SK-N-SH treated with all-trans-retinoic acid at 6 μM for 48 hours (cell line): ENCODE data around the gene ETS1.

ENCODE experiments used
- ATAC-seq: fragments of 200-7000 bp; cut with Tn5 transposase; 3 replicates; pipeline ENCODE4 v1.9.1; 2020; ENCODE audit warnings: mild to moderate bottlenecking, moderate library complexity
- ARNTL ChIP-seq: fragments of 450-650 bp; formaldehyde crosslinking; IDR thresholded peaks from 2 replicates; pipeline ENCODE4 v1.5.0; 2020; ENCODE audit warnings: low read depth, mild to moderate bottlenecking, moderate library complexity, borderline replicate concordance
- BACH2 ChIP-seq: fragments of 250-450 bp; sonication (Bioruptor Pico); IDR thresholded peaks from 2 replicates; pipeline ENCODE4 v1.9.0; 2021; ENCODE audit warnings: mild to moderate bottlenecking, borderline replicate concordance
- CREB5 ChIP-seq: fragments of 250-450 bp; sonication (Bioruptor Pico); IDR thresholded peaks from 2 replicates; pipeline ENCODE4 v1.5.1; 2020; ENCODE audit warnings: low read depth, mild to moderate bottlenecking, moderate library complexity
- CSDC2 ChIP-seq: fragments of 250-450 bp; sonication (Bioruptor Pico); IDR thresholded peaks from 2 replicates; pipeline ENCODE4 v1.5.0; 2020; ENCODE audit warnings: mild to moderate bottlenecking, moderate library complexity
- CSRNP3 ChIP-seq: fragments of 250-450 bp; sonication (Bioruptor Pico); IDR thresholded peaks from 2 replicates; pipeline ENCODE4 v1.5.1; 2021; ENCODE audit warnings: mild to moderate bottlenecking, moderate library complexity
- ESRRG ChIP-seq: fragments of 250-450 bp; sonication (Bioruptor Pico); IDR thresholded peaks from 2 replicates; pipeline ENCODE4 v1.6.1; 2021; ENCODE audit warnings: mild to moderate bottlenecking
- GLIS3 ChIP-seq: fragments of 250-450 bp; sonication (Bioruptor Pico); IDR thresholded peaks from 2 replicates; pipeline ENCODE4 v1.5.0; 2020; ENCODE audit warnings: mild to moderate bottlenecking, moderate library complexity
- ISL1 ChIP-seq: fragments of 250-450 bp; sonication (Bioruptor Pico); IDR thresholded peaks from 2 replicates; pipeline ENCODE4 v2.1.2; 2022; ENCODE audit warnings: mild to moderate bottlenecking, moderate library complexity
- PATZ1 ChIP-seq: fragments of 250-450 bp; sonication (Bioruptor Pico); IDR thresholded peaks from 2 replicates; pipeline ENCODE4 v1.8.0; 2020; ENCODE audit warnings: mild to moderate bottlenecking, moderate library complexity, borderline replicate concordance
- POU6F1 ChIP-seq: fragments of 250-450 bp; sonication (Bioruptor Pico); IDR thresholded peaks from 2 replicates; pipeline ENCODE4 v1.8.0; 2021; ENCODE audit warnings: low read depth, mild to moderate bottlenecking, moderate library complexity, borderline replicate concordance
- PPARA ChIP-seq: fragments of 250-450 bp; sonication (Bioruptor Pico); IDR thresholded peaks from 2 replicates; pipeline ENCODE4 v1.5.0; 2020; ENCODE audit warnings: mild to moderate bottlenecking, borderline replicate concordance
- RARB ChIP-seq: fragments of 250-450 bp; sonication (Bioruptor Pico); IDR thresholded peaks from 2 replicates; pipeline ENCODE4 v1.8.0; 2021; ENCODE audit warnings: mild to moderate bottlenecking, moderate library complexity
- SNAI2 ChIP-seq: fragments of 250-450 bp; sonication (Bioruptor Pico); IDR thresholded peaks from 2 replicates; pipeline ENCODE4 v1.5.0; 2020; ENCODE audit warnings: mild to moderate bottlenecking, moderate library complexity
- TCF4 ChIP-seq: fragments of 250-450 bp; sonication (Bioruptor Pico); IDR thresholded peaks from 2 replicates; pipeline ENCODE4 v1.8.0; 2021; ENCODE audit warnings: mild to moderate bottlenecking, moderate library complexity, borderline replicate concordance
- TOX ChIP-seq: fragments of 250-450 bp; sonication (Bioruptor Pico); IDR thresholded peaks from 2 replicates; pipeline ENCODE4 v1.8.0; 2021; ENCODE audit warnings: mild to moderate bottlenecking, moderate library complexity, borderline replicate concordance
- TSHZ2 ChIP-seq: fragments of 250-450 bp; sonication (Bioruptor Pico); IDR thresholded peaks from 2 replicates; pipeline ENCODE4 v1.5.0; 2020; ENCODE audit warnings: mild to moderate bottlenecking, moderate library complexity
- ZC3H10 ChIP-seq: fragments of 250-450 bp; sonication (Bioruptor Pico); IDR thresholded peaks from 2 replicates; pipeline ENCODE4 v1.5.1; 2021; ENCODE audit warnings: mild to moderate bottlenecking, moderate library complexity
- ZFP3 ChIP-seq: fragments of 250-450 bp; sonication (Bioruptor Pico); IDR thresholded peaks from 2 replicates; pipeline ENCODE4 v1.5.0; 2020; ENCODE audit warnings: mild to moderate bottlenecking, moderate library complexity
- ZFP30 ChIP-seq: fragments of 450-650 bp; formaldehyde crosslinking; IDR thresholded peaks from 2 replicates; pipeline ENCODE4 v1.5.0; 2022; ENCODE audit warnings: mild to moderate bottlenecking, moderate library complexity
- ZNF565 ChIP-seq: fragments of 450-650 bp; formaldehyde crosslinking; conservative IDR thresholded peaks from 2 replicates; pipeline ENCODE4 v1.5.0; 2020; ENCODE audit warnings: low read depth, mild to moderate bottlenecking, moderate library complexity
- ZNF70 ChIP-seq: fragments of 450-650 bp; formaldehyde crosslinking; IDR thresholded peaks from 2 replicates; pipeline ENCODE4 v1.5.0; 2020; ENCODE audit warnings: mild to moderate bottlenecking, moderate library complexity
- ZNF8 ChIP-seq: fragments of 450-650 bp; formaldehyde crosslinking; IDR thresholded peaks from 2 replicates; pipeline ENCODE4 v1.5.0; 2020; ENCODE audit warnings: mild to moderate bottlenecking, moderate library complexity

ETS1 gene

GRCh38 chr11:128598506-128599150 lies 11.3 kb upstream of the ETS1 start:
- ATAC-seq, result no peak
- TF ChIP-seq CSDC2 (CRISPR knock-in tag) (no peak), ISL1 (CRISPR knock-in tag) (no peak), PPARA (CRISPR knock-in tag) (no peak), ZC3H10 (CRISPR knock-in tag) (no peak), ZNF70 (CRISPR knock-in tag) (no peak), GLIS3 (CRISPR knock-in tag) (no peak), TSHZ2 (no peak), POU6F1 (CRISPR knock-in tag) (no peak), CSRNP3 (no peak), ESRRG (CRISPR knock-in tag) (no peak), ZNF565 (no peak), BACH2 (CRISPR knock-in tag) (no peak), TOX (CRISPR knock-in tag) (no peak), PATZ1 (CRISPR knock-in tag) (no peak), ZFP3 (CRISPR knock-in tag) (no peak), ZNF8 (CRISPR knock-in tag) (no peak)

- no peak for ATAC-seq
Observed at GRCh38 chr11:128598096-128598495, 10.7 kb upstream of the ETS1 start.

More at GRCh38 chr11:128598096-128598495, 10.7 kb upstream of the ETS1 start:
- TF ChIP-seq GLIS3 (CRISPR knock-in tag) (no peak), SNAI2 (no peak), ARNTL (CRISPR knock-in tag) (no peak), ZFP30 (CRISPR knock-in tag) (no peak), RARB (CRISPR knock-in tag) (no peak), CSRNP3 (no peak), BACH2 (CRISPR knock-in tag) (no peak), CSDC2 (CRISPR knock-in tag) (no peak), TCF4 (CRISPR knock-in tag) (no peak), ISL1 (CRISPR knock-in tag) (no peak), ZNF565 (no peak), CREB5 (CRISPR knock-in tag) (no peak), ZC3H10 (CRISPR knock-in tag) (no peak), POU6F1 (CRISPR knock-in tag) (no peak)
